SK-N-SH treated with all-trans-retinoic acid at 6 μM for 48 hours (cell line): ENCODE results near the gene PNMA8A.

Source experiments
- ATAC-seq: fragments of 200-7000 bp; cut with Tn5 transposase; 3 replicates; pipeline ENCODE4 v1.9.1; 2020; ENCODE audit warnings: mild to moderate bottlenecking, moderate library complexity
- ARNTL ChIP-seq: fragments of 450-650 bp; formaldehyde crosslinking; IDR thresholded peaks from 2 replicates; pipeline ENCODE4 v1.5.0; 2020; ENCODE audit warnings: low read depth, mild to moderate bottlenecking, moderate library complexity, borderline replicate concordance
- BACH2 ChIP-seq: fragments of 250-450 bp; sonication (Bioruptor Pico); IDR thresholded peaks from 2 replicates; pipeline ENCODE4 v1.9.0; 2021; ENCODE audit warnings: mild to moderate bottlenecking, borderline replicate concordance
- CREB5 ChIP-seq: fragments of 250-450 bp; sonication (Bioruptor Pico); IDR thresholded peaks from 2 replicates; pipeline ENCODE4 v1.5.1; 2020; ENCODE audit warnings: low read depth, mild to moderate bottlenecking, moderate library complexity
- CSDC2 ChIP-seq: fragments of 250-450 bp; sonication (Bioruptor Pico); IDR thresholded peaks from 2 replicates; pipeline ENCODE4 v1.5.0; 2020; ENCODE audit warnings: mild to moderate bottlenecking, moderate library complexity
- CSRNP3 ChIP-seq: fragments of 250-450 bp; sonication (Bioruptor Pico); IDR thresholded peaks from 2 replicates; pipeline ENCODE4 v1.5.1; 2021; ENCODE audit warnings: mild to moderate bottlenecking, moderate library complexity
- ESRRG ChIP-seq: fragments of 250-450 bp; sonication (Bioruptor Pico); IDR thresholded peaks from 2 replicates; pipeline ENCODE4 v1.6.1; 2021; ENCODE audit warnings: mild to moderate bottlenecking
- GLIS3 ChIP-seq: fragments of 250-450 bp; sonication (Bioruptor Pico); IDR thresholded peaks from 2 replicates; pipeline ENCODE4 v1.5.0; 2020; ENCODE audit warnings: mild to moderate bottlenecking, moderate library complexity
- ISL1 ChIP-seq: fragments of 250-450 bp; sonication (Bioruptor Pico); IDR thresholded peaks from 2 replicates; pipeline ENCODE4 v2.1.2; 2022; ENCODE audit warnings: mild to moderate bottlenecking, moderate library complexity
- OSR1 ChIP-seq: fragments of 250-450 bp; sonication (Bioruptor Pico); IDR thresholded peaks from 2 replicates; pipeline ENCODE4 v1.8.0; 2022; ENCODE audit warnings: moderate library complexity, mild to moderate bottlenecking, inconsistent platforms
- PATZ1 ChIP-seq: fragments of 250-450 bp; sonication (Bioruptor Pico); IDR thresholded peaks from 2 replicates; pipeline ENCODE4 v1.8.0; 2020; ENCODE audit warnings: mild to moderate bottlenecking, moderate library complexity, borderline replicate concordance
- POU6F1 ChIP-seq: fragments of 250-450 bp; sonication (Bioruptor Pico); IDR thresholded peaks from 2 replicates; pipeline ENCODE4 v1.8.0; 2021; ENCODE audit warnings: low read depth, mild to moderate bottlenecking, moderate library complexity, borderline replicate concordance
- PPARA ChIP-seq: fragments of 250-450 bp; sonication (Bioruptor Pico); IDR thresholded peaks from 2 replicates; pipeline ENCODE4 v1.5.0; 2020; ENCODE audit warnings: mild to moderate bottlenecking, borderline replicate concordance
- RARB ChIP-seq: fragments of 250-450 bp; sonication (Bioruptor Pico); IDR thresholded peaks from 2 replicates; pipeline ENCODE4 v1.8.0; 2021; ENCODE audit warnings: mild to moderate bottlenecking, moderate library complexity
- SNAI2 ChIP-seq: fragments of 250-450 bp; sonication (Bioruptor Pico); IDR thresholded peaks from 2 replicates; pipeline ENCODE4 v1.5.0; 2020; ENCODE audit warnings: mild to moderate bottlenecking, moderate library complexity
- TOX ChIP-seq: fragments of 250-450 bp; sonication (Bioruptor Pico); IDR thresholded peaks from 2 replicates; pipeline ENCODE4 v1.8.0; 2021; ENCODE audit warnings: mild to moderate bottlenecking, moderate library complexity, borderline replicate concordance
- ZC3H10 ChIP-seq: fragments of 250-450 bp; sonication (Bioruptor Pico); IDR thresholded peaks from 2 replicates; pipeline ENCODE4 v1.5.1; 2021; ENCODE audit warnings: mild to moderate bottlenecking, moderate library complexity
- ZFP3 ChIP-seq: fragments of 250-450 bp; sonication (Bioruptor Pico); IDR thresholded peaks from 2 replicates; pipeline ENCODE4 v1.5.0; 2020; ENCODE audit warnings: mild to moderate bottlenecking, moderate library complexity
- ZFP30 ChIP-seq: fragments of 450-650 bp; formaldehyde crosslinking; IDR thresholded peaks from 2 replicates; pipeline ENCODE4 v1.5.0; 2022; ENCODE audit warnings: mild to moderate bottlenecking, moderate library complexity
- ZNF565 ChIP-seq: fragments of 450-650 bp; formaldehyde crosslinking; conservative IDR thresholded peaks from 2 replicates; pipeline ENCODE4 v1.5.0; 2020; ENCODE audit warnings: low read depth, mild to moderate bottlenecking, moderate library complexity
- ZNF70 ChIP-seq: fragments of 450-650 bp; formaldehyde crosslinking; IDR thresholded peaks from 2 replicates; pipeline ENCODE4 v1.5.0; 2020; ENCODE audit warnings: mild to moderate bottlenecking, moderate library complexity
- ZNF8 ChIP-seq: fragments of 450-650 bp; formaldehyde crosslinking; IDR thresholded peaks from 2 replicates; pipeline ENCODE4 v1.5.0; 2020; ENCODE audit warnings: mild to moderate bottlenecking, moderate library complexity

PNMA8A gene

GRCh38 chr19:46494146-46494940 is 23.0 kb upstream of the PNMA8A start:
- TF ChIP-seq ZFP30: no peak
- TF ChIP-seq OSR1 (CRISPR knock-in tag): no peak
- TF ChIP-seq POU6F1 (CRISPR knock-in tag): no peak
- no peak for TF ChIP-seq PPARA (CRISPR knock-in tag)
- no peak for TF ChIP-seq GLIS3 (CRISPR knock-in tag)
- no peak for TF ChIP-seq ARNTL (CRISPR knock-in tag)
- TF ChIP-seq, all 23 proteins: peak for 0
- no peak for ATAC-seq

GRCh38 chr19:46493236-46494145 is 22.1 kb upstream of the PNMA8A start:
- TF ChIP-seq SNAI2: no peak
- no peak for TF ChIP-seq CSDC2 (CRISPR knock-in tag)
- no peak for TF ChIP-seq ZNF565 (CRISPR knock-in tag)
- no peak for TF ChIP-seq ESRRG
- no peak for TF ChIP-seq OSR1 (CRISPR knock-in tag)
- no peak for TF ChIP-seq PATZ1 (CRISPR knock-in tag)
- TF ChIP-seq CSRNP3 (CRISPR knock-in tag): no peak
- TF ChIP-seq ZNF8: no peak
- TF ChIP-seq POU6F1 (CRISPR knock-in tag): no peak
- no peak for TF ChIP-seq PPARA (CRISPR knock-in tag)
- no peak for TF ChIP-seq ZFP3 (CRISPR knock-in tag)
- no peak for TF ChIP-seq TOX
- TF ChIP-seq ZC3H10 (CRISPR knock-in tag): no peak
- no peak for TF ChIP-seq ZFP30
- no peak for TF ChIP-seq ZNF70 (CRISPR knock-in tag)
- no peak for TF ChIP-seq ISL1
- no peak for TF ChIP-seq GLIS3 (CRISPR knock-in tag)
- no peak for TF ChIP-seq BACH2 (CRISPR knock-in tag)
- TF ChIP-seq CREB5 (CRISPR knock-in tag): no peak
- TF ChIP-seq, all 23 proteins: peak for 0
- ATAC-seq: no peak

- no peak for ATAC-seq
- no peak for TF ChIP-seq CREB5 (CRISPR knock-in tag)
- no peak for TF ChIP-seq CSDC2 (CRISPR knock-in tag)
- no peak for TF ChIP-seq ESRRG
- no peak for TF ChIP-seq POU6F1 (CRISPR knock-in tag)
- no peak for TF ChIP-seq ZFP3 (CRISPR knock-in tag)
- TF ChIP-seq ZC3H10 (CRISPR knock-in tag): no peak
- no peak for TF ChIP-seq RARB (CRISPR knock-in tag)
- TF ChIP-seq SNAI2: no peak
- no peak for TF ChIP-seq ZFP30
- TF ChIP-seq OSR1 (CRISPR knock-in tag): no peak
Observed at GRCh38 chr19:46492841-46493235, 21.5 kb upstream of the PNMA8A start.
